ENCODE data around the gene FGD2.

The FGD2 gene

DNA sequence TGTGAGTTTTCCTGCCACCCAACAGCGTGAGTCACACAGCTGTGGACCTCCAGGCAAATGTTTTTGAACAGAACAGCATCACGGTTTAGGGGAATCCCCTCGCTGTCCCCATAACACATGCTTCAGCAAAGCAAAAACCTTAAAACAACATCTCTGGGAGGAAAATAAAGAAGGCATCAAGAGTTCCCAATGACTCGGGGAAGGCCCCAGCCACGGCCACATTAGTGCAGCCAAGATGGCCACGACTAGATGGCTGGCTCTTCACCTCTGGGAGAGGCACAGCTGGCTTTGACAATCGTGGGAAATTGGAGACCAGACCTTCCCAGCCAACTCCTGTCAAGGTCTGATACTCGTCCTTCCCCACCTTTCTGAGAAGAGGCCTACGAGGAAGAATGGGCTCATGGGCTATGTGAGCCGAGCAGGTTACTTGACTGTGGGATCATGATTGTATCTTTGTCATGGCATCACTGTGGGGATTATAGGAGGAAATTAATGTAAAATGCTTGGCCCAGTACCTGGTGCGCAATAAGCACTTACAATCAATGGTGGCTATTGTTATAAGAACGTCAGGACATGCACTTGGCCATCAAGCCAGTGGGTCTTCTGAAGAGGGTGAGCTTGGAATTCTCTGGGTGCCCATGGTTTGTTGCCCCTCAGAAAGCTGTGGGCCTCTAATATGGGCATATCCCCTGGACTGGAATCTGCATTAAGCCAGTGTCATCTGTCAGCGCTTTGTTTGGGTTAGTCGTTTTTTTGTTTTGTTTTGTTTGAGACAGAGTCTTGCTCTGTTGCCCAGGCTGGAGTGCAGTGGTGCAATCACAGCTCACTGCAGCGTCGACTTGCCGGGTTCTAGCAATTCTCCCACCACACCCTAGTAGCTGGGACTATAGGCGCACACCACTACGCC, 43.6 kb downstream of the FGD2 start:
- Histone ChIP-seq H3K4me3 (ENCODE audit: low read depth, low read length, poor library complexity, severe bottlenecking) (peak overlapping the region; percentile 51), H3K4me2 (ENCODE audit: low read length) (peak overlapping the region; percentile 57), H3K36me3 (ENCODE audit: insufficient read depth, low read length) (no peaks in the 10 kb centered on the region), H3K4me1 (ENCODE audit: insufficient read depth, low read length, severe bottlenecking) (peaks cover 65% of the 10 kb centered on the region), H4K20me1 (ENCODE audit: insufficient read depth, low read length) (no peaks in the 10 kb centered on the region), H3F3A (ENCODE audit: insufficient read depth, low read length) (no peaks in the 10 kb centered on the region), H3K79me2 (ENCODE audit: insufficient read depth, low read length) (no peaks in the 10 kb centered on the region), H3K9ac (ENCODE audit: low read length) (peak overlapping the region; percentile 36; the same call in 1 of the 2 replicates), H3K27me3 (ENCODE audit: insufficient read depth, low read length) (no peaks in the 10 kb centered on the region), H3K9me3 (ENCODE audit: low read length) (no peaks in the 10 kb centered on the region), H3K9me2 (ENCODE audit: low read depth, low read length) (no peaks in the 10 kb centered on the region), H3K27ac (ENCODE audit: low read depth, low read length, poor library complexity, severe bottlenecking) (peak overlapping the region; percentile 93), H2AFZ (ENCODE audit: low read length) (no peak overlapping the region)
- TF ChIP-seq CTCF (IDR thresholded peaks at IDR 0.05; ENCODE audit: low read length) = no peak
- TF ChIP-seq EZH2 (IDR thresholded peaks at IDR 0.05; ENCODE audit: borderline replicate concordance, low read length) = no peak

- peak overlapping the region; percentile 47; the same call in 1 of the 2 replicates for H3K9ac ChIP-seq (ENCODE audit: low read length)
- peak overlapping the region; percentile 51 for H3K4me3 ChIP-seq (ENCODE audit: low read depth, low read length, poor library complexity, severe bottlenecking)
- H3K4me1 ChIP-seq (ENCODE audit: insufficient read depth, low read length, severe bottlenecking) = peaks cover 66% of the 10 kb centered on the region
- peak overlapping the region; percentile 93 for H3K27ac ChIP-seq (ENCODE audit: low read depth, low read length, poor library complexity, severe bottlenecking)
- H3K4me2 ChIP-seq (ENCODE audit: low read length) = peak overlapping the region; percentile 57
- H2AFZ ChIP-seq (ENCODE audit: low read length) = no peak overlapping the region
- no peaks in the 10 kb centered on the region for H4K20me1 ChIP-seq (ENCODE audit: insufficient read depth, low read length)
- H3K9me3 ChIP-seq (ENCODE audit: low read length) = no peaks in the 10 kb centered on the region
- no peaks in the 10 kb centered on the region for H3K27me3 ChIP-seq (ENCODE audit: insufficient read depth, low read length)
- H3F3A ChIP-seq (ENCODE audit: insufficient read depth, low read length) = no peaks in the 10 kb centered on the region
- H3K9me2 ChIP-seq (ENCODE audit: low read depth, low read length) = no peaks in the 10 kb centered on the region
- no peak for TF ChIP-seq EZH2 (IDR thresholded peaks at IDR 0.05; ENCODE audit: borderline replicate concordance, low read length)
- H3K36me3 ChIP-seq (ENCODE audit: insufficient read depth, low read length) = no peaks in the 10 kb centered on the region
- no peaks in the 10 kb centered on the region for H3K79me2 ChIP-seq (ENCODE audit: insufficient read depth, low read length)
Observed at GRCh38 chr6:37049758-37050044, 44.2 kb downstream of the FGD2 start.

DNA sequence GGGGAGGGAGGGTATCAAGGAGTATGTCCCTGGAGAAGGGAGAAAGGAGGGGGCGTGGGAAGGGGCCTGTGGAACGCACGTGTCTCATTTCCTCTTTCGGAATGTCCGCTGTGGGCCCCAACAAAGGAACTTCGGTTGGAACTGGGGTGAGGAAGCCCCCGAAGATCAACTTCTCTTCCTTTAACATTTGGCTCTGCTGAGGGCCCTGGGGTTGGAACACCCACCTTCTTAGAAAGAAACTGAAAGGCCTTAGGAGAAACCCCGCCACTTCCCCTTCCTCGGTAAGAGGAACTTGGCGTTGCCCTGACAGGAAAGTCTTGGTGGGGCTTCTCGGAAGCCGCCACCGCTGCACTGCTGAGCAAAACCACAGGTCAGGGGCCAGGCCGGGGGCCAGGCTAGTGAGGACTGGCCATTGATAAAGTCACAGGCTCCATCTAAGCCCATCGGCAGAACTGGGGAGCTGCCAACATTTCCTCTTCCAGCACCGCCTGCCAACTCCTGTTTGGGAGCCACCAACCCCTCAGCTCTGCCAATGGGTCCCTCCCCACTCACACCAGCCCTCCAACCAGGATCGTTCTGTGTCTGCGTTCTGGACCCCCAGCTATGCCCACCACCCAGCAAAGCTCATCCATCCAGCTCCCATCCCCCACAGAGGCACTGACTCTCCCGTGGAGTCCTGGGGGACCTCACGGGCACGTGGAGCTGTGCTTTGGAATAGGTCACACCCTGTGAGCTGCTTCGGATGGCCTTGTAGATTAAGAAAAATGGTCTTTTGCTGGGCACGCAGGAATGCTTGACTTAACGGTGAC, 44.8 kb downstream of the FGD2 start:
- Histone ChIP-seq H3K36me3 (ENCODE audit: insufficient read depth, low read length) (no peaks in the 10 kb centered on the region), H4K20me1 (ENCODE audit: insufficient read depth, low read length) (no peaks in the 10 kb centered on the region), H3F3A (ENCODE audit: insufficient read depth, low read length) (no peaks in the 10 kb centered on the region), H3K4me2 (ENCODE audit: low read length) (peak overlapping the region; percentile 57), H3K27ac (ENCODE audit: low read depth, low read length, poor library complexity, severe bottlenecking) (peak overlapping the region; percentile 93), H3K4me1 (ENCODE audit: insufficient read depth, low read length, severe bottlenecking) (peaks cover 72% of the 10 kb centered on the region), H3K79me2 (ENCODE audit: insufficient read depth, low read length) (no peaks in the 10 kb centered on the region), H3K9me3 (ENCODE audit: low read length) (no peaks in the 10 kb centered on the region), H3K27me3 (ENCODE audit: insufficient read depth, low read length) (no peaks in the 10 kb centered on the region), H3K9me2 (ENCODE audit: low read depth, low read length) (no peaks in the 10 kb centered on the region), H3K4me3 (ENCODE audit: low read depth, low read length, poor library complexity, severe bottlenecking) (peak overlapping the region; percentile 51), H3K9ac (ENCODE audit: low read length) (peak overlapping the region; percentile 47; the same call in 1 of the 2 replicates), H2AFZ (ENCODE audit: low read length) (no peak overlapping the region)
- no peak for TF ChIP-seq EZH2 (IDR thresholded peaks at IDR 0.05; ENCODE audit: borderline replicate concordance, low read length)
- no peak for TF ChIP-seq CTCF (IDR thresholded peaks at IDR 0.05; ENCODE audit: low read length)

Measured in OCI-LY1 (cell line).